AG10803 (cell line): ENCODE data around the gene SORBS1.
A peak's percentile ranks its signal among the peaks of the same experiment; 100 is the strongest.

Experiments used
- DNase-seq: peaks from one replicate; pipeline ENCODE4 v3.0.0; 2010; ENCODE audit warnings: low read depth
- H3K4me3 ChIP-seq: 2 replicates; pipeline ENCODE4 v1.5.1; 2011; ENCODE audit warnings: mild to moderate bottlenecking, low read length, control low read depth
- TF ChIP-seq, protein P1 (sequence below): conservative IDR thresholded peaks from 2 replicates; pipeline ENCODE4 v1.5.1; 2011; ENCODE audit warnings: mild to moderate bottlenecking, low read length, control low read depth, inconsistent platforms

Gene SORBS1

DNA sequence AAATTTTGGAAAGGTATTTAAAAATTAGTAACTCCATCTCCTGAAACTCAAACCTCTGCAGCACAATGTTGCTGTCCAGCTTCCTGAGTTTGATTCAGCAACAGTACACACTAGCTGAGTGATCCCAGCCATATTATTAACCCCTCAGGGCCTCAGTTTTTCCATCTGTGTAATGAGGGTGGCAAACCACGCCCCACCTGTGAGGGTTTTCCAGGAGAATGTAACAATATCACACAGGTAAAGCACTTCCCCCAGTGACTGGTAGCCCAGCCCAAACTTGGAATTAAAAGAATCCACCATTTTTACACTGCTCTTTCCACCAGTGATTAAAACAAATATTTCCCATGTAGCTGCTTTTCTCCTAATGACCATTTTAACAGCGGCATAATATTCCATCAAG, 122.4 kb downstream of the SORBS1 start:
- no peak for DNase-seq
- TF ChIP-seq, protein P1, sequence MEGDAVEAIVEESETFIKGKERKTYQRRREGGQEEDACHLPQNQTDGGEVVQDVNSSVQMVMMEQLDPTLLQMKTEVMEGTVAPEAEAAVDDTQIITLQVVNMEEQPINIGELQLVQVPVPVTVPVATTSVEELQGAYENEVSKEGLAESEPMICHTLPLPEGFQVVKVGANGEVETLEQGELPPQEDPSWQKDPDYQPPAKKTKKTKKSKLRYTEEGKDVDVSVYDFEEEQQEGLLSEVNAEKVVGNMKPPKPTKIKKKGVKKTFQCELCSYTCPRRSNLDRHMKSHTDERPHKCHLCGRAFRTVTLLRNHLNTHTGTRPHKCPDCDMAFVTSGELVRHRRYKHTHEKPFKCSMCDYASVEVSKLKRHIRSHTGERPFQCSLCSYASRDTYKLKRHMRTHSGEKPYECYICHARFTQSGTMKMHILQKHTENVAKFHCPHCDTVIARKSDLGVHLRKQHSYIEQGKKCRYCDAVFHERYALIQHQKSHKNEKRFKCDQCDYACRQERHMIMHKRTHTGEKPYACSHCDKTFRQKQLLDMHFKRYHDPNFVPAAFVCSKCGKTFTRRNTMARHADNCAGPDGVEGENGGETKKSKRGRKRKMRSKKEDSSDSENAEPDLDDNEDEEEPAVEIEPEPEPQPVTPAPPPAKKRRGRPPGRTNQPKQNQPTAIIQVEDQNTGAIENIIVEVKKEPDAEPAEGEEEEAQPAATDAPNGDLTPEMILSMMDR, result no peak
- no peak overlapping the region for H3K4me3 ChIP-seq

DNA sequence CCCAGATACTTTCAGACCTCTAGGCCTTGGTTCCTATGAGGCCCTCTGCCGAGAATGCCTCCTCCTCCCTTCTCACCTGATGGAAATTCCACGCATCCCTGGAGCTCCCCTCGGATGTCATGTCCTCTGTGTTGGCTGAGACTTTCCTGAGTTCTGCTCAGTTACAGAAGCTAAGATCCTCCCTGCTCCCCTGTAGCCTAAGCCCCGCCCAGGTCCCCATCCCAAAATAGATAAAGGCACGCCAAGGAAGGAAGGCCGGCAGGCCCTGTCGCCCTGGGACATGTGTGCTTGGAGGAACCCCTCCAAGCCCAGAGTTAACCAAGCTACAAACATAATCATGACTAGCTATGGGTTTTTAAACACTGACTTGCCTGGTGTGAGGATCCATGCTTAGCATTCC, 123.5 kb downstream of the SORBS1 start:
- no peak for DNase-seq
- TF ChIP-seq, protein P1, result no peak
- H3K4me3 ChIP-seq, result no peak overlapping the region

GRCh38 chr10:95435548-95436279, 125.5 kb downstream of the SORBS1 start:
- TF ChIP-seq, protein P1, result no peak
- no peak for DNase-seq
- H3K4me3 ChIP-seq, result no peak overlapping the region

GRCh38 chr10:95434583-95434982, 126.6 kb downstream of the SORBS1 start:
- TF ChIP-seq, protein P1, result no peak
- DNase-seq, result no peak
- no peak overlapping the region for H3K4me3 ChIP-seq

DNA sequence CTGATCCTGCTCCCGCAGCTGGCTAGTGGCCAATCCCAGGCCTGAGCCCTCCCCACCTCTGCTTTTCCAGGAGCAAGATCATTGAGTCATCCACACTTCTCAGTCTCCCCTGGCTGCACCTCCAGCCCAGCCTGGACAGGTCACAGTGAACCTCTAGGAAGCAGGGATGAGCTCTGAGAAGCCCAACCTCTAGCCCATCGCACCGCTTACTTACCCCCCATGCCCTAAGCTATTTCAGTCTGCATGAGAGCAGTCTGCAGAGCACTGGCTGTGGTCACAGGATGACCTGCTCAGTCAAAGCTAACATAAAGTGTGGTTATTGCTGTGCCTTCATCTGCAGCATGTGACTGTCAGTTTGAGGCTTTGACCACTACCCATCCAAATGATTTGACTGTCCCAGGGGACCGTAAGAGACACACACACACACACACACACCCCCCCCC, 129.2 kb downstream of the SORBS1 start:
- H3K4me3 ChIP-seq, result no peak overlapping the region
- TF ChIP-seq, protein P1, result no peak
- DNase-seq, result no peak

- TF ChIP-seq, protein P1, result peak; percentile 97
- no peak overlapping the region for H3K4me3 ChIP-seq
- peak; percentile 53 for DNase-seq
Measured at GRCh38 chr10:95430231-95430951, 130.8 kb downstream of the SORBS1 start.

- TF ChIP-seq, protein P1, result no peak
- DNase-seq, result no peak
- no peak overlapping the region for H3K4me3 ChIP-seq
Measured at GRCh38 chr10:95429639-95430038, 131.5 kb downstream of the SORBS1 start.
